H9 (cell line): ENCODE data around the gene PFKP. TPM values are rescaled to one million over a fixed set of nuclear protein-coding genes. Genes with fewer than 3 reads are reported as not detected.

Experiments used
- DNase-seq: peaks from one replicate; pipeline ENCODE4 v3.0.0-alpha.2; 2017
- H2AFZ ChIP-seq: one replicate; pipeline ENCODE4 v1.6.1; 2013; ENCODE audit warnings: mild to moderate bottlenecking, low read length, control low read depth, moderate library complexity
- H2AK5ac ChIP-seq: 2 replicates; pipeline ENCODE4 v1.6.1; 2013; ENCODE audit warnings: low read length, control low read depth, mixed read lengths; ENCODE audit not compliant: insufficient read length
- H2BK120ac ChIP-seq: one replicate; pipeline ENCODE4 v1.6.1; 2013; ENCODE audit warnings: low read depth, mild to moderate bottlenecking, low read length, control low read depth, inconsistent platforms; ENCODE audit not compliant: poor library complexity, severe bottlenecking
- H2BK12ac ChIP-seq: 2 replicates; pipeline ENCODE4 v1.6.1; 2013; ENCODE audit warnings: low read length, control low read depth, mixed read lengths, low read depth; ENCODE audit not compliant: insufficient read length
- H2BK15ac ChIP-seq: 2 replicates; pipeline ENCODE4 v1.6.1; 2013; ENCODE audit warnings: low read depth, low read length, control low read depth
- H2BK20ac ChIP-seq: one replicate; pipeline ENCODE4 v1.6.1; 2013; ENCODE audit warnings: low read depth, mild to moderate bottlenecking, low read length, control low read depth, inconsistent platforms; ENCODE audit not compliant: poor library complexity, severe bottlenecking
- H2BK5ac ChIP-seq: 2 replicates; pipeline ENCODE4 v1.6.1; 2013; ENCODE audit warnings: low read length, control low read depth, mixed read lengths; ENCODE audit not compliant: insufficient read length
- H3K14ac ChIP-seq: 2 replicates; pipeline ENCODE4 v1.6.1; 2013; ENCODE audit warnings: low read length, control low read depth; ENCODE audit not compliant: insufficient read depth
- H3K18ac ChIP-seq: 2 replicates; pipeline ENCODE4 v1.6.1; 2013; ENCODE audit warnings: low read depth, mild to moderate bottlenecking, mixed read lengths, low read length, control low read depth; ENCODE audit not compliant: insufficient read length
- H3K23ac ChIP-seq: 2 replicates; pipeline ENCODE4 v1.6.1; 2013; ENCODE audit warnings: low read length, control low read depth, mixed read lengths, low read depth; ENCODE audit not compliant: insufficient read length
- H3K23me2 ChIP-seq: 2 replicates; pipeline ENCODE4 v1.6.1; 2013; ENCODE audit warnings: low read depth, mild to moderate bottlenecking, mixed read lengths, low read length, control low read depth; ENCODE audit not compliant: insufficient read length, poor library complexity, severe bottlenecking
- H3K27ac ChIP-seq: 2 replicates; pipeline ENCODE4 v1.5.1; 2013; ENCODE audit warnings: low read length, control low read depth, mixed read lengths, low read depth; ENCODE audit not compliant: insufficient read length
- H3K27me3 ChIP-seq: 2 replicates; pipeline ENCODE4 v1.6.1; 2013; ENCODE audit warnings: low read length, control low read depth, inconsistent platforms; ENCODE audit not compliant: insufficient read depth
- H3K4ac ChIP-seq: 2 replicates; pipeline ENCODE4 v1.6.1; 2013; ENCODE audit warnings: low read depth, mild to moderate bottlenecking, control low read depth, inconsistent platforms, low read length, moderate library complexity
- H3K4me1 ChIP-seq: 2 replicates; pipeline ENCODE4 v1.6.1; 2013; ENCODE audit warnings: low read length, control low read depth, inconsistent platforms; ENCODE audit not compliant: insufficient read depth
- H3K4me2 ChIP-seq: 2 replicates; pipeline ENCODE4 v1.6.1; 2013; ENCODE audit warnings: low read length, control low read depth, mixed read lengths; ENCODE audit not compliant: insufficient read length, insufficient read depth
- H3K56ac ChIP-seq: 2 replicates; pipeline ENCODE4 v1.6.1; 2013; ENCODE audit warnings: low read depth, mild to moderate bottlenecking, mixed read lengths, low read length, control low read depth; ENCODE audit not compliant: insufficient read length
- H3K79me1 ChIP-seq: 2 replicates; pipeline ENCODE4 v1.6.1; 2013; ENCODE audit warnings: low read depth, mild to moderate bottlenecking, moderate library complexity, low read length, control low read depth, inconsistent platforms; ENCODE audit not compliant: insufficient read depth, poor library complexity, severe bottlenecking
- H3K79me2 ChIP-seq: 2 replicates; pipeline ENCODE4 v1.6.1; 2013; ENCODE audit warnings: low read length, control low read depth, inconsistent platforms; ENCODE audit not compliant: insufficient read depth
- H3K9ac ChIP-seq: 2 replicates; pipeline ENCODE4 v1.6.1; 2013; ENCODE audit warnings: low read length, control low read depth, mixed read lengths; ENCODE audit not compliant: insufficient read length; ENCODE audit errors: extremely low read depth
- H3K9me3 ChIP-seq: one replicate; pipeline ENCODE4 v1.6.1; 2013; ENCODE audit warnings: low read depth, low read length, inconsistent platforms; ENCODE audit not compliant: control insufficient read depth
- H3T11ph ChIP-seq: one replicate; pipeline ENCODE4 v1.6.1; 2013; ENCODE audit warnings: mild to moderate bottlenecking, low read length, control low read depth, inconsistent platforms
- H4K20me1 ChIP-seq: one replicate; pipeline ENCODE4 v1.6.1; 2013; ENCODE audit not compliant: control insufficient read depth, insufficient read length, insufficient read depth
- H4K5ac ChIP-seq: 2 replicates; pipeline ENCODE4 v1.6.1; 2013; ENCODE audit warnings: low read depth, mild to moderate bottlenecking, mixed read lengths, low read length, control low read depth; ENCODE audit not compliant: insufficient read length
- H4K8ac ChIP-seq: replicated peaks from 2 replicates; pipeline ENCODE4 v1.6.1; 2013; ENCODE audit warnings: low read length, control low read depth, mixed read lengths, low read depth; ENCODE audit not compliant: insufficient read length
- H4K91ac ChIP-seq: 2 replicates; pipeline ENCODE4 v1.6.1; 2013; ENCODE audit warnings: low read depth, mild to moderate bottlenecking, moderate library complexity, mixed read lengths, low read length, control low read depth; ENCODE audit not compliant: insufficient read length
- H3K27ac Mint-ChIP-seq, 3 experiments: 2 replicates in 2 of 3; 3 replicates in 1 of 3; pipeline ENCODE4 v1.8.0; 2020 to 2021; ENCODE audit warnings: mixed read lengths in 3 of 3, mild to moderate bottlenecking in 1 of 3, moderate library complexity in 1 of 3
- H3K27me3 Mint-ChIP-seq: 2 replicates; pipeline ENCODE4 v1.8.0; 2021; ENCODE audit warnings: low read depth, mild to moderate bottlenecking, moderate library complexity, mixed read lengths
- H3K36me3 Mint-ChIP-seq, 3 experiments: 2 replicates in 2 of 3; 3 replicates in 1 of 3; pipeline ENCODE4 v1.8.0; 2020 to 2021; ENCODE audit warnings: low read depth in 3 of 3, mixed read lengths in 3 of 3; ENCODE audit not compliant: insufficient read depth in 1 of 3
- H3K4me1 Mint-ChIP-seq, 2 experiments: 2 replicates each; pipeline ENCODE4 v1.8.0; 2020; ENCODE audit warnings: mixed read lengths in 2 of 2
- H3K4me3 Mint-ChIP-seq, 2 experiments: 2 replicates in 1 of 2; 3 replicates in 1 of 2; pipeline ENCODE4 v1.8.0; 2020 to 2021; ENCODE audit warnings: mild to moderate bottlenecking in 2 of 2, mixed read lengths in 2 of 2, moderate library complexity in 1 of 2
- H3K9me3 Mint-ChIP-seq, 2 experiments: 2 replicates in 1 of 2; 3 replicates in 1 of 2; pipeline ENCODE4 v1.8.0; 2020; ENCODE audit warnings: mild to moderate bottlenecking in 2 of 2, mixed read lengths in 2 of 2, moderate library complexity in 1 of 2
- CTCF ChIP-seq: fragments of 200-600 bp; sonication (generic); conservative IDR thresholded peaks from 3 replicates; pipeline ENCODE4 v1.8.0; 2021; ENCODE audit warnings: antibody characterized with exemption, mild to moderate bottlenecking
- WGBS: extraction: QIAGEN DNeasy Blood & Tissue Kit; methylation state at CpG from one replicate; pipeline ENCODE4 v1.1.7; 2013; ENCODE audit warnings: missing lambda C conversion rate, low lambda C conversion rate, mixed read lengths; ENCODE audit not compliant: insufficient read length; ENCODE audit errors: extremely low coverage; 5-methylcytosine and 5-hydroxymethylcytosine counted together
- total RNA-seq: library from RNA; stranded (reverse); gene quantifications from 2 replicates; pipeline ENCODE4 v1.2.1, GENCODE V29; 2021

Gene PFKP
- total RNA-seq, 1 experiment from 2014 or later, result 145 TPM

- Histone ChIP-seq H3K79me2 (no peaks in the 10 kb centered on the region), H3K27me3 (no peaks in the 10 kb centered on the region), H2AFZ (no peak overlapping the region), H2BK20ac (no peak overlapping the region), H3K4me1 (0 out of 2 replicates have a peak, but pooled peaks cover 4% of the 10 kb centered on the region), H4K20me1 (no peaks in the 10 kb centered on the region), H2BK12ac (no peak overlapping the region), H3K9me3 (no peaks in the 10 kb centered on the region), H4K91ac (no peak overlapping the region), H3K18ac (no peak overlapping the region), H3T11ph (no peak overlapping the region), H4K8ac (no peak overlapping the region), H3K9ac (no peak overlapping the region), H3K23ac (no peak overlapping the region), H3K23me2 (peaks cover 4% of the 10 kb centered on the region), H4K5ac (no peak overlapping the region), H3K27ac (no peak overlapping the region), H3K4me2 (peak overlapping the region; percentile 70), H3K56ac (no peak overlapping the region), H2BK120ac (no peak overlapping the region), H2AK5ac (no peak overlapping the region), H3K79me1 (no peaks in the 10 kb centered on the region), H2BK5ac (no peak overlapping the region), H3K4ac (no peak overlapping the region), H2BK15ac (no peak overlapping the region), H3K14ac (no peak overlapping the region)
- Mint-ChIP-seq H3K36me3 (peaks cover 3 to 18% (median 13%) of the 10 kb centered on the region in 3 experiments; a peak in 5 of 7 replicates), H3K27ac (no peak overlapping the region), H3K4me3 (peak overlapping the region; percentile 82 to 89), H3K9me3 (no peaks in the 10 kb centered on the region), H3K27me3 (no peaks in the 10 kb centered on the region), H3K4me1 (peaks cover 2 to 12% of the 10 kb centered on the region in 2 experiments)
- no peak for TF ChIP-seq CTCF
- DNase-seq, result no peak
- WGBS, result no CpG with 5 or more reads among the region's 21 CpGs
Observed at GRCh38 chr10:3172081-3172445, 104.7 kb downstream of the PFKP start.
